ENCODE results near the gene METTL25B. TPM values are rescaled to one million over a fixed set of nuclear protein-coding genes. Genes with fewer than 3 reads are reported as not detected.

METTL25B gene
- total and polyA plus RNA-seq, 10 of the 15 experiments (the other 5 are each of a cell fraction or from before 2014, with no cell fraction given), result 5.9 to 25.2 (median 13.5) TPM

GRCh38 chr1:156704166-156704711 is 24.0 kb upstream of the METTL25B start (continued):
- no peak for TF ChIP-seq HSF1 (IDR thresholded peaks at IDR 0.05; ENCODE audit: low read depth, low read length)
- TF ChIP-seq EZH2 (IDR thresholded peaks at IDR 0.05; ENCODE audit: borderline replicate concordance, control insufficient read depth, low read depth, low read length), result no peak
- TF ChIP-seq RFX5 (IDR thresholded peaks at IDR 0.05; ENCODE audit: low read depth, low read length), result no peak

GRCh38 chr1:156704930-156705320 is 23.3 kb upstream of the METTL25B start:
- TF ChIP-seq PRDM15 (CRISPR knock-in tag; IDR thresholded peaks at IDR 0.05), result no peak
- peak in 1 of 2 experiments; percentile 23; a peak in 1 of 4 replicates for TF ChIP-seq BHLHE40 (IDR thresholded peaks at IDR 0.05; ENCODE audit: borderline replicate concordance in 1 of 2, low read depth in 2 of 2, low read length in 1 of 2)
- no peak overlapping the region for H3K27ac ChIP-seq (ENCODE audit: control insufficient read depth, insufficient read depth)
- no peak for ATAC-seq
- ChIA-PET POLR2A (no interaction called here), CTCF (interaction anchor here (1.0 to 9.5 kb wide), 12 partner anchors 10 to 184 kb away, joined by 3 to 157 read pairs (median 6); partner anchors contain the start of genes HAPLN2, INSRR, ISG20L2 and METTL25B), RAD21 (ENCODE audit: unreplicated experiment) (interaction anchor here (1.5 to 3.6 kb wide), 3 partner anchors 21 to 81 kb away, joined by 5 to 19 read pairs (median 15); no protein-coding TSS in a partner anchor), SMC1A (ENCODE audit: uncharacterized antibody, unreplicated experiment) (interaction anchor here (0.8 kb wide), 1 partner anchor 15 kb away, joined by 3 read pairs; no protein-coding TSS in a partner anchor)
- DNase-seq (ENCODE audit: low read depth, low spot score), result no peak
- no peaks in the 10 kb centered on the region for H3K79me2 ChIP-seq (ENCODE audit: control insufficient read depth, insufficient read depth, low read length)
- peaks cover 10 to 15% of the 10 kb centered on the region in 2 experiments for H3K27me3 ChIP-seq (replicated peaks in 1 of 2; ENCODE audit: control insufficient read depth in 2 of 2, insufficient read depth in 2 of 2, low read length in 1 of 2)
- no peak for FAIRE-seq
- no peak overlapping the region for H3K4me3 ChIP-seq
- in situ Hi-C loops (cut with MboI), result no loop called here
- BruUV-seq (replicated peaks), result no TSS peak
- H4K20me1 ChIP-seq (ENCODE audit: control insufficient read depth, insufficient read depth), result no peaks in the 10 kb centered on the region; the same call in 1 of the 2 replicates
- no peaks in the 10 kb centered on the region for H3K9me3 ChIP-seq (replicated peaks; ENCODE audit: control insufficient read depth, insufficient read depth, low read length)
- H3K4me1 ChIP-seq (ENCODE audit: control insufficient read depth, insufficient read depth, low read length), result peaks cover 6% of the 10 kb centered on the region
- H3K36me3 ChIP-seq (ENCODE audit: control insufficient read depth in 2 of 2, insufficient read depth in 2 of 2, low read length in 1 of 2), result no peaks in the 10 kb centered on the region; a peak in 1 of 4 replicates
- H3K9ac ChIP-seq (ENCODE audit: control insufficient read depth, insufficient read depth, low read length), result no peak overlapping the region
- WGBS (ENCODE audit: insufficient coverage, insufficient replicate concordance, low lambda C conversion rate, missing lambda C conversion rate), result 8% methylated on average over 29 of the region's 29 CpGs
- intact Hi-C loops (cut with micrococcal nuclease; ENCODE audit: unreplicated experiment), result no loop called here
- no peak overlapping the region; the same call in 1 of the 2 replicates for H2AFZ ChIP-seq (ENCODE audit: control insufficient read depth, low read depth, low read length)
- H3K4me2 ChIP-seq (ENCODE audit: control insufficient read depth, insufficient read depth), result no peak overlapping the region

Measured in GM12878 (cell line).